ACHN (cell line): ENCODE data around the gene GPBAR1.
A peak's percentile ranks its signal among the peaks of the same experiment; 100 is the strongest.

Source experiments
- DNase-seq: peaks from one replicate; pipeline ENCODE4 v3.0.0-alpha.2; 2015
- in situ Hi-C: cut with HindIII; loops from 2 replicates; pipeline ENCODE4 v1.10.0; 2017; ENCODE audit warnings: low sequenced_read_pairs, low pct_ligation_motif_present, low pct_unique_long_range_greater_than_20kb

GPBAR1 gene

GRCh38 chr2:218235017-218235416, 25.8 kb upstream of the GPBAR1 start:
- DNase-seq, result no peak
- in situ Hi-C loops, result no loop called here

GRCh38 chr2:218236829-218237228, 24.0 kb upstream of the GPBAR1 start:
- in situ Hi-C loops, result no loop called here
- DNase-seq, result no peak

GRCh38 chr2:218238887-218239286, 21.9 kb upstream of the GPBAR1 start:
- in situ Hi-C loops, result no loop called here
- no peak for DNase-seq

- DNase-seq, result no peak
- in situ Hi-C loops, result no loop called here
Observed at GRCh38 chr2:218244204-218244603, 16.6 kb upstream of the GPBAR1 start.

GRCh38 chr2:218244665-218245064, 16.1 kb upstream of the GPBAR1 start:
- in situ Hi-C loops, result no loop called here
- no peak for DNase-seq

- in situ Hi-C loops, result no loop called here
- no peak for DNase-seq
Observed at GRCh38 chr2:218245214-218245613, 15.6 kb upstream of the GPBAR1 start.

GRCh38 chr2:218249691-218250090, 11.1 kb upstream of the GPBAR1 start:
- no peak for DNase-seq
- in situ Hi-C loops, result no loop called here

GRCh38 chr2:218252509-218253231, 8.1 kb upstream of the GPBAR1 start:
- in situ Hi-C loops, result no loop called here

GRCh38 chr2:218253232-218253625, 7.6 kb upstream of the GPBAR1 start:
- no peak for DNase-seq
- in situ Hi-C loops, result no loop called here

More at GRCh38 chr2:218252509-218253231, 8.1 kb upstream of the GPBAR1 start:
- no peak for DNase-seq

GRCh38 chr2:218255446-218255845, 5.4 kb upstream of the GPBAR1 start:
- in situ Hi-C loops, result no loop called here
- peak; percentile 34 for DNase-seq

- no peak for DNase-seq
- in situ Hi-C loops, result no loop called here
Observed at GRCh38 chr2:218256612-218257350, 4.0 kb upstream of the GPBAR1 start.

GRCh38 chr2:218257390-218257981, 3.3 kb upstream of the GPBAR1 start:
- peak; percentile 41 for DNase-seq
- in situ Hi-C loops, result no loop called here

GRCh38 chr2:218259099-218259961, 1.5 kb upstream of the GPBAR1 start:
- in situ Hi-C loops, result no loop called here
- no peak for DNase-seq

GRCh38 chr2:218260166-218260565, 649 bp upstream of the GPBAR1 start:
- in situ Hi-C loops, result no loop called here
- no peak for DNase-seq

- no peak for DNase-seq
Observed at GRCh38 chr2:218261423-218262236, 815 bp downstream of the GPBAR1 start.

GRCh38 chr2:218262237-218262600, 1.4 kb downstream of the GPBAR1 start:
- DNase-seq, result no peak
- in situ Hi-C loops, result no loop called here

More at GRCh38 chr2:218261423-218262236, 815 bp downstream of the GPBAR1 start:
- in situ Hi-C loops, result no loop called here

- DNase-seq, result no peak
- in situ Hi-C loops, result no loop called here
Observed at GRCh38 chr2:218262631-218263586, 2.1 kb downstream of the GPBAR1 start.
